Neural progenitor cell (in vitro differentiated cells): ENCODE measurements around the gene PINLYP. TPM values are rescaled to one million over a fixed set of nuclear protein-coding genes. Genes with fewer than 3 reads are reported as not detected.

Experiments used
- DNase-seq: peaks from one replicate; pipeline ENCODE4 v3.0.0-alpha.2; 2016; ENCODE audit warnings: low spot score
- H2AFZ ChIP-seq: fragments of 200-600 bp; sonication (generic); replicated peaks from 2 replicates; pipeline ENCODE4 v1.6.1; 2016; ENCODE audit warnings: antibody characterized with exemption
- H3F3A ChIP-seq: fragments of 200-600 bp; sonication (generic); 2 replicates; pipeline ENCODE4 v1.6.1; 2016; ENCODE audit warnings: antibody characterized with exemption, low read depth
- H3K27ac ChIP-seq: fragments of 200-600 bp; sonication (generic); 2 replicates; pipeline ENCODE4 v1.5.1; 2016; ENCODE audit warnings: mild to moderate bottlenecking
- H3K27me3 ChIP-seq: fragments of 200-600 bp; sonication (generic); 2 replicates; pipeline ENCODE4 v1.6.1; 2016; ENCODE audit warnings: mild to moderate bottlenecking, moderate library complexity
- H3K36me3 ChIP-seq: fragments of 200-600 bp; sonication (generic); 2 replicates; pipeline ENCODE4 v1.5.1; 2016
- H3K4me1 ChIP-seq: fragments of 200-600 bp; sonication (generic); 2 replicates; pipeline ENCODE4 v1.6.1; 2016; ENCODE audit warnings: mixed run types
- H3K4me2 ChIP-seq: fragments of 200-600 bp; sonication (generic); 2 replicates; pipeline ENCODE4 v1.6.1; 2016
- H3K4me3 ChIP-seq: fragments of 200-600 bp; sonication (generic); 2 replicates; pipeline ENCODE4 v1.5.1; 2016
- H3K79me2 ChIP-seq: fragments of 200-600 bp; sonication (generic); 2 replicates; pipeline ENCODE4 v1.6.1; 2016; ENCODE audit warnings: low read depth
- H3K9ac ChIP-seq: fragments of 200-600 bp; sonication (generic); 2 replicates; pipeline ENCODE4 v1.6.1; 2016
- H3K9me3 ChIP-seq: fragments of 200-600 bp; sonication (generic); 2 replicates; pipeline ENCODE4 v1.5.1; 2016; ENCODE audit warnings: low read depth
- H4K20me1 ChIP-seq: fragments of 200-600 bp; sonication (generic); 2 replicates; pipeline ENCODE4 v1.6.1; 2016; ENCODE audit warnings: low read depth
- H3K27ac Mint-ChIP-seq: 3 replicates; pipeline ENCODE4 v1.8.0; 2021; ENCODE audit warnings: mixed read lengths
- H3K27me3 Mint-ChIP-seq: 2 replicates; pipeline ENCODE4 v1.8.0; 2022; ENCODE audit warnings: low read depth, mild to moderate bottlenecking, inconsistent platforms, moderate library complexity, mixed read lengths; ENCODE audit not compliant: insufficient read depth
- H3K36me3 Mint-ChIP-seq: 3 replicates; pipeline ENCODE4 v1.8.0; 2021; ENCODE audit warnings: mixed read lengths
- H3K4me1 Mint-ChIP-seq: 3 replicates; pipeline ENCODE4 v1.8.0; 2021; ENCODE audit warnings: mixed read lengths
- H3K4me3 Mint-ChIP-seq: 3 replicates; pipeline ENCODE4 v1.8.0; 2021; ENCODE audit warnings: mild to moderate bottlenecking, moderate library complexity, mixed read lengths
- H3K9me3 Mint-ChIP-seq: 3 replicates; pipeline ENCODE4 v1.8.0; 2020; ENCODE audit warnings: mixed read lengths
- EZH2 ChIP-seq: fragments of 200-600 bp; sonication (generic); IDR thresholded peaks from 2 replicates; pipeline ENCODE4 v1.6.1; 2017; ENCODE audit warnings: antibody characterized with exemption, mild to moderate bottlenecking, moderate library complexity
- EZH2phosphoT487 ChIP-seq: fragments of 200-600 bp; sonication (generic); IDR thresholded peaks from 2 replicates; pipeline ENCODE4 v1.6.1; 2017; ENCODE audit warnings: antibody characterized with exemption
- total RNA-seq: library from RNA; depleted of rRNA; stranded (reverse); fragments of >200 nt; gene quantifications from 2 replicates; pipeline ENCODE4 v1.2.3, GENCODE V29; 2015; ENCODE audit warnings: low replicate concordance
- TF ChIP-seq, protein P1 (sequence below): fragments of 200-600 bp; sonication (generic); IDR thresholded peaks from 2 replicates; pipeline ENCODE4 v1.5.1; 2017; ENCODE audit warnings: antibody characterized with exemption, mild to moderate bottlenecking

PINLYP gene
- total RNA-seq, 1 donor from 2014 or later = 4.0 TPM

GRCh38 chr19:43594710-43595604 lies 19.4 kb downstream of the PINLYP start:
- TF ChIP-seq EZH2 (no peak), EZH2phosphoT487 (no peak)
- TF ChIP-seq, protein P1, sequence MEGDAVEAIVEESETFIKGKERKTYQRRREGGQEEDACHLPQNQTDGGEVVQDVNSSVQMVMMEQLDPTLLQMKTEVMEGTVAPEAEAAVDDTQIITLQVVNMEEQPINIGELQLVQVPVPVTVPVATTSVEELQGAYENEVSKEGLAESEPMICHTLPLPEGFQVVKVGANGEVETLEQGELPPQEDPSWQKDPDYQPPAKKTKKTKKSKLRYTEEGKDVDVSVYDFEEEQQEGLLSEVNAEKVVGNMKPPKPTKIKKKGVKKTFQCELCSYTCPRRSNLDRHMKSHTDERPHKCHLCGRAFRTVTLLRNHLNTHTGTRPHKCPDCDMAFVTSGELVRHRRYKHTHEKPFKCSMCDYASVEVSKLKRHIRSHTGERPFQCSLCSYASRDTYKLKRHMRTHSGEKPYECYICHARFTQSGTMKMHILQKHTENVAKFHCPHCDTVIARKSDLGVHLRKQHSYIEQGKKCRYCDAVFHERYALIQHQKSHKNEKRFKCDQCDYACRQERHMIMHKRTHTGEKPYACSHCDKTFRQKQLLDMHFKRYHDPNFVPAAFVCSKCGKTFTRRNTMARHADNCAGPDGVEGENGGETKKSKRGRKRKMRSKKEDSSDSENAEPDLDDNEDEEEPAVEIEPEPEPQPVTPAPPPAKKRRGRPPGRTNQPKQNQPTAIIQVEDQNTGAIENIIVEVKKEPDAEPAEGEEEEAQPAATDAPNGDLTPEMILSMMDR = peak; percentile 87
- H3K27me3 ChIP-seq = no peaks in the 10 kb centered on the region
- Mint-ChIP-seq H3K36me3 (peaks cover 10% of the 10 kb centered on the region), H3K4me3 (peak overlapping the region; percentile 93), H3K4me1 (peaks cover 25% of the 10 kb centered on the region), H3K27me3 (peaks cover 14% of the 10 kb centered on the region), H3K27ac (peak overlapping the region; percentile 100), H3K9me3 (no peaks in the 10 kb centered on the region)
- H3K79me2 ChIP-seq = peaks cover 45% of the 10 kb centered on the region
- H3K27ac ChIP-seq = no peak overlapping the region
- H3F3A ChIP-seq = peaks cover 21% of the 10 kb centered on the region
- no peaks in the 10 kb centered on the region for H3K9me3 ChIP-seq
- peak overlapping the region; percentile 71 for H3K9ac ChIP-seq
- H3K4me3 ChIP-seq = peak overlapping the region; percentile 64
- H3K4me1 ChIP-seq = no peaks in the 10 kb centered on the region
- peak overlapping the region; percentile 18 for H2AFZ ChIP-seq
- peaks cover 17% of the 10 kb centered on the region for H4K20me1 ChIP-seq
- DNase-seq = peak; percentile 91
- no peaks in the 10 kb centered on the region for H3K36me3 ChIP-seq
- peak overlapping the region; percentile 97 for H3K4me2 ChIP-seq

DNA sequence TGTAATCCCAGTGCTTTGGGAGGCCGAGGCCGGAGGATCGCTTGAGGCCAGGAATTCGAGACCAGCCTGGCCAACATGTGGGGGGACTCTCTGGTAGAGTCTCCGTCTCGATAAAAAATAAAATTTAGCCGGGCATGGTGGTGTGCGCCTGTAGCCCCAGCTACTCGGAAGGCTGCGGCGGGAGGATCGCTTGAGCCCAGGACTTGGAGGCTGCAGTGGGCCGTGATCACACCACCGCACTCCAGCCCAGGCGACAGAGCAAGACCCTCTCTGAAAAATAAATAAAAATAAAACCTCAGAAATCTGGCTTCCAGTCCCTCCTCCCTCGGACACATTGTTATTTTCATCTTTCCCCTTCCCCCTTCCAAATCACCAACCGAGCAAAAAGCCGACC lies 20.0 kb downstream of the PINLYP start:
- H3K36me3 ChIP-seq = no peaks in the 10 kb centered on the region
- peak; percentile 33 for DNase-seq
- peaks cover 45% of the 10 kb centered on the region for H3K79me2 ChIP-seq

DNA sequence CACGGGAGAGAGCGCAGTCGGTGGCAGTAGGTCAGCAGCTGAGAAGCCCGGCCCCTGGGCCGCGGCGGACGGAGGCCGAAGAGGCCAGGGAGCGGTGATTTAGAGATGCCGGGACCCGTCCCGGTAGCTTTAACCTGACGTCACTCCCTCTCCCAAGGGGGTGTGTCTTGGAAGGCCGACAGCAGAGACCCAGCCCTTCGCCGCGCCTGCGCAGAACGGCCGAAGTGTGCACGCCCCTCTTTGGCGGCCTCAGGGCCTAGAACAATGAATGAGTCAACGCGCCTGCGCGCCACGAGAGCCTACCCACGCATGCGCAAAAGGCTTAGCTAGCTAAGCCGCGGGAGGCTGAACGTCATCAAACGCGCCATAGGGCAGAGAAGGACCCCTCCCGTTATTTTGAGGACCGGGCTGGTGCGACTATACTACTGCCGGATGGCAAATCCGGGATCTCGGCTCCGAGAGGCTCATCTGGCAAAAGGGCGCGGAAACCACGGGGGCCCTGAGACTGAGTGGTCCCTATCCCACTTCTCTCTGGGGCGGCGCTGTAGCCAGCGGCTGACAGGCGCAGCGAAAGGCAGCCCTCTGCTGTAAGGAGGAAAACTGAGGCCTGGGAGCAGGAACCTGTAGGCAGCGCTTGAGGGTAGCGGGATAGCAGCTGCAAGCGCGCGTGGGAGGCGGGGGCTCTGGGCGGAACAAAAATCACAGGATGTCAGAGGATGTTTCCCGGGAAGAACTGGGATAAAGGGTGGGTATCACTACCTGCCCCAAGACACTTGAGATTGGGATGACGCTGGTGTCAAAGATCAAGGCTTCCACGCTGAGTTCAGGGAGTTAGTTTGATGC lies 20.6 kb downstream of the PINLYP start, which contains the start of the genes IRGQ and ZNF576:
TSS of gene IRGQ (minus strand) at position 136 of the 843 bp plus-strand sequence. CDS start 796 bp downstream, outside the sequence.
TSS of gene ZNF576 (plus strand) at position 597 of the 843 bp plus-strand sequence. CDS start 514 bp downstream, outside the sequence.
- Mint-ChIP-seq H3K9me3 (no peaks in the 10 kb centered on the region), H3K4me3 (peak within 1 kb of the TSS; percentile 93), H3K27me3 (peaks cover 14% of the 10 kb centered on the region), H3K27ac (peak within 1 kb of the TSS; percentile 100), H3K36me3 (peaks cover 10% of the 10 kb centered on the region), H3K4me1 (peaks cover 25% of the 10 kb centered on the region)
- Histone ChIP-seq H3K27me3 (no peaks in the 10 kb centered on the region), H3K9ac (peak within 1 kb of the TSS; percentile 97), H3K4me3 (peak within 1 kb of the TSS; percentile 64), H3K9me3 (no peaks in the 10 kb centered on the region), H3K27ac (peak within 1 kb of the TSS; percentile 100), H3K36me3 (no peaks in the 10 kb centered on the region), H3K79me2 (peaks cover 45% of the 10 kb centered on the region), H3K4me2 (peak within 1 kb of the TSS; percentile 97), H3F3A (peaks cover 25% of the 10 kb centered on the region), H2AFZ (peak within 1 kb of the TSS; percentile 85), H4K20me1 (peaks cover 16% of the 10 kb centered on the region), H3K4me1 (no peaks in the 10 kb centered on the region)
- peak; percentile 100 for DNase-seq
- TF ChIP-seq EZH2 (no peak), EZH2phosphoT487 (no peak)

More for the DNA sequence above, 20.0 kb downstream of the PINLYP start:
- Mint-ChIP-seq H3K36me3 (peaks cover 10% of the 10 kb centered on the region), H3K27ac (peak overlapping the region; percentile 100), H3K4me3 (peak overlapping the region; percentile 93), H3K4me1 (peaks cover 25% of the 10 kb centered on the region), H3K27me3 (peaks cover 14% of the 10 kb centered on the region), H3K9me3 (no peaks in the 10 kb centered on the region)
- peak overlapping the region; percentile 64 for H3K4me3 ChIP-seq
- no peaks in the 10 kb centered on the region for H3K4me1 ChIP-seq
- H3K9me3 ChIP-seq = no peaks in the 10 kb centered on the region
- no peaks in the 10 kb centered on the region for H3K27me3 ChIP-seq
- no peak overlapping the region for H3K27ac ChIP-seq
- peaks cover 25% of the 10 kb centered on the region for H3F3A ChIP-seq
- peak overlapping the region; percentile 97 for H3K4me2 ChIP-seq
- H3K9ac ChIP-seq = peak overlapping the region; percentile 71
- H4K20me1 ChIP-seq = peaks cover 16% of the 10 kb centered on the region
- peak overlapping the region; percentile 18 for H2AFZ ChIP-seq
- TF ChIP-seq EZH2 (no peak), EZH2phosphoT487 (no peak)
- TF ChIP-seq, protein P1 = no peak
